D721Med (cell line): ENCODE data around the gene PPOX.

ENCODE experiments used
- DNase-seq: peaks from one replicate; pipeline ENCODE4 v3.0.0; 2011; ENCODE audit warnings: low spot score; ENCODE audit not compliant: insufficient read length
- FAIRE-seq: peaks from 2 replicates; lab custom pipeline; 2011; peaks lifted over from hg19 to GRCh38; lab: Jason Lieb, UNC
- TF ChIP-seq, protein P1 (sequence below): IDR thresholded peaks from 2 replicates; pipeline ENCODE4 v1.5.1; 2012; ENCODE audit warnings: mild to moderate bottlenecking, control low read depth; ENCODE audit not compliant: insufficient read depth; ENCODE audit errors: missing control alignments

Gene PPOX

DNA sequence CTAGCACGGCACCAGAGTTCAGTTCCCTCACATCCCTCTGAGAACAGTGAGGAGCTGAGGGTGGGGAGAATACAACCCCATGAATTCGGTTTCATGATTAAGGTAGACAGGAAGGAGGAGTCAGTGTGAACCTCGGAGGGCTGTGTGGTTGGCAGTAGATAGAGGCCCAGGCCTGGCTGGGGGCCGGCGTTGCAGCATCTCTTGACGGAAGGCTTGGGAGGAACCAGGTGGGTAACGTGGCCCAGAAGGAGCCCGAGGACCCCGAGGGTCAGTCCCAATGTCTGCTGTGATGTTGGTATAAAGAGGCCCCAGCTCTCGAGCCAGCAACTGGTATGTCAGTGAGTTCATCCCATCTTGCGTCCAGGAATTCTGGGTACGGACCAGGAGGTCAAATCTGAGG, 5.5 kb downstream of the PPOX start:
- DNase-seq (no peak), FAIRE-seq (no peak)
- TF ChIP-seq, protein P1, sequence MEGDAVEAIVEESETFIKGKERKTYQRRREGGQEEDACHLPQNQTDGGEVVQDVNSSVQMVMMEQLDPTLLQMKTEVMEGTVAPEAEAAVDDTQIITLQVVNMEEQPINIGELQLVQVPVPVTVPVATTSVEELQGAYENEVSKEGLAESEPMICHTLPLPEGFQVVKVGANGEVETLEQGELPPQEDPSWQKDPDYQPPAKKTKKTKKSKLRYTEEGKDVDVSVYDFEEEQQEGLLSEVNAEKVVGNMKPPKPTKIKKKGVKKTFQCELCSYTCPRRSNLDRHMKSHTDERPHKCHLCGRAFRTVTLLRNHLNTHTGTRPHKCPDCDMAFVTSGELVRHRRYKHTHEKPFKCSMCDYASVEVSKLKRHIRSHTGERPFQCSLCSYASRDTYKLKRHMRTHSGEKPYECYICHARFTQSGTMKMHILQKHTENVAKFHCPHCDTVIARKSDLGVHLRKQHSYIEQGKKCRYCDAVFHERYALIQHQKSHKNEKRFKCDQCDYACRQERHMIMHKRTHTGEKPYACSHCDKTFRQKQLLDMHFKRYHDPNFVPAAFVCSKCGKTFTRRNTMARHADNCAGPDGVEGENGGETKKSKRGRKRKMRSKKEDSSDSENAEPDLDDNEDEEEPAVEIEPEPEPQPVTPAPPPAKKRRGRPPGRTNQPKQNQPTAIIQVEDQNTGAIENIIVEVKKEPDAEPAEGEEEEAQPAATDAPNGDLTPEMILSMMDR, result no peak

DNA sequence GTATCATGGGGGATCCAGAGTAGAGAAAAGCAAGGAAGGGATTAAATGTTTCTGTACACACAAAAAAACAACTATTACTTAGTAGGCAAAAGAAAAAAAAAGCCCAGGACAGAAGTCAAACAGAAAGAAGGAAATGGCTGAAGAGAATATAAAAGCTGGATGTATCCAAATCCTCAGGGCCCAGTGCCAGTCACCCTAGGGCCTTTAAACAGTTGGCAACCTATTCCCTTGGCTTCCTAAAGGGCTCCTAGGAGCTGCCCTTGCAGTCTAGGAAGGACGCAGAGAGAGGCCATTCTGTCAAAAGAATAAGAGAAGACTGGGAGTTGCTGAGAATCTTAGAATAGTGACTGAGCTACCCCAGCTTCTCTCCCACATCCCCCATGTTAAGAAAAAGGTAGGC, 6.1 kb downstream of the PPOX start:
- TF ChIP-seq, protein P1, result no peak
- FAIRE-seq (no peak), DNase-seq (no peak)

DNA sequence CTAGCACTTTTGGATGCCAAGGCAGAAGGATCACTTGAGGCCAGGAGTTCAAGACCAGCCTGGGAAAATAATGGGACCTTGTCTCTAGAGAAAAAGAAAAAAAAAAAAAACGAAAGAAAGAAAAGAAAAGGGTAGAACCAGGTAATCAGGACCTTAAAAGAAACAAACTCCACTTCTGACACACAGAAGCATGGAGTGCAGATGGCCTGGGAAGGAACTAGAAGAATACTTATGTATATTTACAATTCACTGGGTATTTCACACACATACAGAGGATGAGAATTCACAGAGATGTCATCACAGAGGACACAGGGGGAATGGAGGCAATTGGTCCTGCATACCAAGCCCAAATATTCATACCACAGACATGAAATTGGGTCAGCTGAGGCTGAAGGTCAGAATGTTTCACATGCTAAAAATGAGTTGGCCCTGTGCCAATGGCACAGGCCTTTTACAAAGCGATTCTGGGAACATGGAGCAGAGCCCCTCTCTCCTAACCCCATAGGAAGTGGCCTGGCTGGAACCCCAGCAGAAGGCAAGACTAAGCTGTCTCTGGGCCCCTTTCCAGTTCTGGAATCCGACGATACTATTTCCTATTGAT, 6.7 kb downstream of the PPOX start:
- TF ChIP-seq, protein P1, result no peak
- DNase-seq (no peak), FAIRE-seq (no peak)

DNA sequence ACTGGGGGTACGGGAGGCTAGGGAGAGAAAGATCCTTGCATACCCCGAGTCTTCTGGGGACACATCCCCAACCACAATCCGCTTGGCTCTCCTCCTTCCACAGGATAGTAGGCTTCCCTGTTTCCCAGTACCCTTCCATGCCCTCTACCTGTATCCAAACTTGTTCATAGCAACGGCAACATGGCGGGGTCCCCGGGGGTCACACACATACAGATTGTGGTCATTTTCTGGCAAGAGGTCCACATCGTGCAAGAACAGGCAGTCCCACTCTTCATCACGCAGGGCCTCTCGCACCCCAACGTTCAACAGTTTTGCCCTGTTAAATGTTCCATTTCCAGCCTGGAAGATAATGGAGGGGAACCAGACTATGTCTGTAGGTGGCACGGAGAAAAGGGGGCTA, 7.5 kb downstream of the PPOX start:
- FAIRE-seq, result no peak
- TF ChIP-seq, protein P1, result no peak
- no peak for DNase-seq

DNA sequence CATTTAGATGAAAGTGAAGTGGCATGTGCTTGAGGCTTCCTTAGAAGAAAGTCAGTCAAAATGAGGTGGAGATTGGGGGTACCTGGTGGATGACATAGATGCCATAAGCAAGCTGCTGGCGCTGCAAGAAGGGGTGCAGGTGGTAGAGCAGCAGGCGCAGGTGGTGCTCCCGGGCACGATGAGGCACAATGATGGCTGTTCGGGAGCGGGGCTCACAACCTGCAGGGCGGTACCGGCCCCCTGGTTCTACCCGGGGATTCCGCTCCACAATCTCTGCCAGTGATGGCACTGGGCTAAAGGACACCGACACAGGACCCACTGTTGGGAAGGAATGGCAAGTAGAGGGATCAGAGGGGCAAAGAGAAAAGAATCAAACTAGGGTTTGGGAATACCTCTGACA, 8.7 kb downstream of the PPOX start:
- TF ChIP-seq, protein P1, result no peak
- no peak for FAIRE-seq
- no peak for DNase-seq

DNA sequence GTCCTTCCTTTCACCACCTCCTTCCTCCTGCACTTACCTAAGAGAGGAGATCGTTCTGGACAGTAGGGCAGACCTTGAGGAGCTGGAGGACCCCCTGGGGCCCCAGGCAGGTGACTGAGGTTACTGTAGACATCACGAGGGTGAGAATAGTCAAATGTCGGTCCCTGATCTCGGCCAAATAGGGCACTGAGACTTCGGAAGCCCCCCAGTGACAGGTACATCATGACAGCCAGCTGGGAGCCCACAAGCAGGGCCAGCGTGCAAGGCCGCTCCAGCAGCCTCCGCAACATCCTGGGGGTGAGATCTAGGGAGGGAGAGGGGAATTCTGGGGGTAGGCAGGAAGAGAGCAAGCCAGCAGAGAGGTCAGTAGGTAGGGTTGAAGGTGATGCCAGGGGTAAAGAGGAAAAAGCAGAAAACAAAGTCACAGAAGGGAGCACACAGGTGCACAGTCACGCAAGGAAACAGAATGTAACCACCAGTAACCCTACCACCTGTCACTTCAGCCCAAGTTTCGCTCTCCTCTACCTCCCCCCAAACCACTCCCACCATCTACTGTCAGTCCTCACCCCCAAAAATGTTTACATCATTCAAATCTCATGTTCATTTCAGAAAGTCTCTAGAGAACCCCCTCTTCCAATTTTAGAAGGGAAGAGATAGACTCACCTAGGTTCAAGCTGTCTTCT, 9.7 kb downstream of the PPOX start:
- DNase-seq (no peak), FAIRE-seq (no peak)
- TF ChIP-seq, protein P1, result no peak

DNA sequence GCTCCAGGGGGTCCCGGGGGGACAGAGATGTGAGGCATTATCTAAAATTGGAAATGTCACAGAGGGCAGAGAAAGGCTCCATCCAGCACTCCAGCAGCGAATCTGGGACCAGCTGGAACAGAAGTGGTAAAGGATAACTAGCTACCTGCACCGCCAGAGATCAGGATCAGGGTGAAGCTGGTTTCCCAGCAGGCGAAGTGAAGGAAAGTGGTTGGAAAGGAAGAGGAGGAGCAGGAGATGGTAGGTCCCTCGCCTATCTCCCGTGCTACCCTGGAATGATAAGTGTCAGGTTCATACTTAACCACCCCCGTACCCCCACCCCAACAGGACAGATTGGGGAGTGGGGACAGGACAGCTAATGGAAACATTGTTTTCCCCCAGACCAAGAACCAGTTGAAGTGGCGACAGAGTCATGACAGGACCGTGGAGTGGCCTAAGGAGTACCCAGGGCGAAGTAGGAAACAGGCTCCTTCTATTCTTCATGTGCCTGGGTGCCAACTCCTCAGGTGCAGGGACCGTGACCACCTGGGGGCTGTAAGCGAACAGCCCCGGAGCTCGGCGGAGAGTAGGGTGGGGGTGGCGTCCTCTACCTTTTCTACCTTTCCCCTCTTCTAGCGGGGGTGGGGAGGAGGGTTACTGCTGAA, 10.4 kb downstream of the PPOX start:
- no peak for DNase-seq
- FAIRE-seq, result no peak
- TF ChIP-seq, protein P1, result no peak
